HG03108 (cell line): ENCODE data around the gene USP40.
A peak's percentile ranks its signal among the peaks of the same experiment; 100 is the strongest.

Experiments used
- ATAC-seq: cut with Tn5 transposase; IDR thresholded peaks from one replicate; pipeline ENCODE4 v1.9.1; 2021; ENCODE audit warnings: moderate library complexity; ENCODE audit not compliant: unreplicated experiment

Gene USP40

GRCh38 chr2:233501198-233502076, 65.1 kb downstream of the USP40 start:
- ATAC-seq, result peak; percentile 57

- ATAC-seq, result no peak
Measured at GRCh38 chr2:233499928-233500327, 66.7 kb downstream of the USP40 start.

DNA sequence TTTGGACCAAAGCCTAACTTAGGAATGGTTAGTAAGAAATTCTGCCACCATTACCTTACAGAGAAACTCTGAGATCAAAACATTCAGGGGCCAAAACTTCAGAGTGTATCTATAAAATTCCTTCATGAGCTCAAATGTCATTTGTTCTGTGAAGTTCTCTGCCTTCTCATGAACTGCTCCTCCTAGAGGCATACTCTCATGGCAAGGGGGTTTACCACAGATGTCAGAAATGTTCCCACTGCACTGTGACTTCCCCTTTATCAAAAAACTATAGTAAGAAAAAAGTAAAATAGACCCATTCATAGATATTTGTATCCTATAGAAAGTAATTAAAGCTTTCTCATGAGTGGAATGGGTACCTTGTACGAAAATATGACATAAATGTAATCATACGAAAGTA, 68.5 kb downstream of the USP40 start:
- no peak for ATAC-seq

DNA sequence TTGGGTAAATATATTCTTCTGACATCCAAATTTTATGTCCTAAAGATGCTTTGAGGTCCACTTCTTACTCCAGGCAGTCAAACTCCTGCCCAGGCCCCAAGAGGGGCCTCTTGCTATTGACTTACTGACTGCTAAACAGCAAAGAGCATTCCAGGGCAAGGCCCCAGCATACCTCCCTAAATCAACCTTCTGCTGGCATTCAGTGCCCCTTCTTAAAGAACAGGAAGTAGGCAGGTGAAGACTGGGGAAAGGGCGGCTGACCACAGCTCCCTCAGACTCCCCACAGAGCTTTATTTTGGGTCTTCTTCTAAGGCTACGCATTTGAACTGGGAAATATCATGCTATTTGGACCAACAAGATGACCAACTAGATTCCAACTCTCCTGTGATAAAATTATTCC, 68.9 kb downstream of the USP40 start:
- ATAC-seq, result no peak

DNA sequence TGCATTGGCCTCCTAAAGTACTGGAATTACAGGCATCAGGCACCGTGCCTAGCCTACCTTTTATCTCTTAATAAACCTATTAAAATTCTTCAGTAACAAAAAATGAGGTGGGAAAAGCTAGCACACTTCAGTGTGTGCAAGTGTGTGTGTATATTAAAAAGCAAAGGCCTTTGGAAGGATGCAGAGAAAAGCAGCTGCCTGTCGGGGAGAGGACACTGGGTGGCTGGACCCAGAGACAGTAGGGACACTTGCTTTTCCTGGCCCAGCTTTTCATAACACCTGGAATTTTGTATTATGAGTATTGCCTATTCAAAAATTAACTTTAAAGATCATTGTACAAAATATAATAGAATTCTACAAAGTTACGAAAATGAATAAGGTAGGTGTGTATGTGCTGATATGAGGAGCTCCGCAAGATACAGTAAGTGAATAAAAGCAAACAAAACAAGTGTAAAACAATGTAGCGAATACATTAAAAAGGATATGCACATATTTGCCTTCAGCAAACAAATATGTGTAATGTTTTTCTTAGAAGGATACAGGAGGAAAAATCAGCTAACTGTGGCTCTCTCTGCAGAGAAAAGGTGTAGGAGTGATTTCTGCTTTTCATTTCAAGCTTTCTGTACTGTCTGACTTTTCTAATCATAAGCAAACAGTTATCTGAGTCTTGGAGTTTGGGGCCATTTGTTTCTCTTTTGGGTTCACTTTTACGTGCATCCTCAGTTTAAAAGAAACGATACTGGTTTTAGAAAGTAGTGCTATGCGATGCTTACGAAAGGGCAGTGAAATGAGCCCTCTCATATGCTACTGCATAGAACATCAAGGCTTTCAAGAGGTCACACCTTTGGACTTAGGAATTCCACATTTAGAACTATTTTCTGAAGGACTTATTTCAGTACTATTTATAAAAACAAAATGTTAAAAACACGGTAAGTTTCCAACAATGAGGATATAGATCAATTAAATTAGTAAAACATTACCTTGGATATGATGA, 70.8 kb downstream of the USP40 start:
- no peak for ATAC-seq

GRCh38 chr2:233492751-233493150, 73.8 kb downstream of the USP40 start:
- no peak for ATAC-seq

DNA sequence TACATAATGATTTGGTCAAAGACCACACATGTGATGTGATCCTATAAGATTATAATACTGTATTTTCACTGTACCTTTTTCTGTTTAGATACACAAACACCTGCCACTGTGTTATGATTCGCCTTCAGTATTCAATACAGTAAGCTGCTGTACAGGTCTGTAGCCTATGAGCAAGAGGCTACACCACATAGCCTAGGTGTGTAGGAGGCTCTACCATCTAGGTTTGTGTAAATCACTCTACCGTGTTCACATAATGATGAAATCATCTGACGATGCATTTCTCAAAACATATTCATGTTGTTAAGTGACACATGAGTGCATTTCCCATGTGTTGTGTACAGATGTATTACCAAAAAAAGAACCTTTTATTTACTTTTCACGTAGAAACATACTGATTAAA, 74.5 kb downstream of the USP40 start:
- ATAC-seq, result no peak

DNA sequence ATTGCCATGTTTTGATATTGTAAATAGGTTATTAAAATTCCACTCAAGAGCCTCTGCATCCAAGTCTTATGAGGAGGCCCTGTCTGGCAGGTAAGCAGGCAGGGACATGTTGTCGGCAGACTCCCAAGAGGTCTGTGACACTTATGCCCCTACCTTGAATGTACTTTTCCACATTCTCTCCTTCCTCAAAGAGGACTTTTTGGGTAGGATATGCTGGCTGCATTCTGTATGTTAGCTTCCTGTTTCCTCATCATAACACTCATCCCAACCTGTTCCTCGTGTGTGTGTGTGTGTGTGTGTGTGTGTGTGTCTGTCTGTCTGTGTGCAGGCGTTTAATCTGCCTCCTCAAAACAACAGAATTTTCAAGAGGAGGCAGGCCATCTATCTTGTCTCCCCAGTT, 75.3 kb downstream of the USP40 start:
- no peak for ATAC-seq

- ATAC-seq, result no peak
Measured at GRCh38 chr2:233490831-233491230, 75.8 kb downstream of the USP40 start.

GRCh38 chr2:233489666-233490065, 76.9 kb downstream of the USP40 start:
- ATAC-seq, result no peak

DNA sequence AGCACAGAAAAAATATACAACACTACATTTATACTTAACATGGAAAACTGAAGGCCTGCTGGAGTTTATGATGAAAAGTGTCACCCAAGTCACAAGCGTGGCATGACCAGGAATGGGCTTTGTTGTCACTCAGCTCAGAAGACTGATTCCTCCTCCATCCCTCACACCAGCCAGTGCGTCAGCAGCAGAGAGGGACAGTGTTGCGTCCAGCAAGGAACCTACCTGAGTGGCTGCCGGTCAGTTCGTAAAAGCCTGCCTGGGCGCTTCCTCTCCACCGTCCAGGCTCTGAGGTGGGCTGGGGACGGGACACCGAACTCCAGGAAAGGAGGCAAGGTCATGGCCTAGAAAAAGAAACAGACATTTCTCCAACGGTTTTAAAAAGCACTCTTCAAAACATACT, 77.4 kb downstream of the USP40 start:
- no peak for ATAC-seq

DNA sequence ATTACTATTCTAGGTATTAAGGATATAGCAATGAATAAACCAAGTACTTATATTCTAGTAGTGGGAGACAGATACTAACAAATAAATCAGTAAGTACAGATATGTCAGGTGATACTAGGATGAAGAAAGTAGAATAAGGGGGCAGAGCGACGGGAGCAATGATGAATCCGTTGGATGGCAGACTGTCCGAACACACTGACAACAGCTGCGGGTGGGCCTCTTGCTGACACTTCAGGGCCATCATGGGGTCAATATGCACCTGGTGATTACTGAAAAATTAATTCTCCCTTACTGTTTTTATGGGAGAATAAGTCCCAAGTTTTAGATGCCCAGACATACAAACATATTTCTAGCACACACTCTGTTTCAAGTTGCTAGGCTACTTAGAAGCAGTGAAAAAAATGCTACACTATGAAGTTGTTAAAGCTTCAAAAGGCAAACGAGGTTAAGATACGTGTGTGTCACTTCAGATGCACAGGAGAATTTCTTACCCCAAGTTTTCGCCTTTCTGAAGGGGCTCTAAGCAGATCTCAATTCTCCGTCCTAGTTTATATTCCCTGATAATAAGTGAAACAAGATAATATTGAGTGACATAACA, 78.7 kb downstream of the USP40 start:
- no peak for ATAC-seq

GRCh38 chr2:233486778-233487552, 79.6 kb downstream of the USP40 start:
- ATAC-seq, result no peak

GRCh38 chr2:233486357-233486756, 80.2 kb downstream of the USP40 start:
- ATAC-seq, result no peak

DNA sequence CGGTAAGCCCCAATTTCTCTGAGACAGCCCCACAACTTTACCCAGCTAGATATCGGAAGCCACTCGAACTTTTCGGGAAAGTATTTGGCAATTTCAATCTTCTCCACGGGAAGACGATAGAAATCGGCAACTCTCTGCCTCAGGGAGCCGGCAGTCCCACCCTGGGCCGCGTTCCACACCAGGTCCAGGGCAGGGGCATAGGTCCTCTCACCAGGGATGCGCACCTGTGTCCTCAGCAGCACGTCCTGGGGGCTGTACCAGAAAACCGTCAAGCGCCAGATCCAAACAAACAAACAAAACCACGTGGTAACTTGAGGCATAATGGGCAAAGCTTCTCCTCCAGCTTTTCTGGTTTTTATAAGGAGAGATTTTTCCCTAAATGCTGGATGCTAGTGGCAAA, 80.9 kb downstream of the USP40 start:
- no peak for ATAC-seq

DNA sequence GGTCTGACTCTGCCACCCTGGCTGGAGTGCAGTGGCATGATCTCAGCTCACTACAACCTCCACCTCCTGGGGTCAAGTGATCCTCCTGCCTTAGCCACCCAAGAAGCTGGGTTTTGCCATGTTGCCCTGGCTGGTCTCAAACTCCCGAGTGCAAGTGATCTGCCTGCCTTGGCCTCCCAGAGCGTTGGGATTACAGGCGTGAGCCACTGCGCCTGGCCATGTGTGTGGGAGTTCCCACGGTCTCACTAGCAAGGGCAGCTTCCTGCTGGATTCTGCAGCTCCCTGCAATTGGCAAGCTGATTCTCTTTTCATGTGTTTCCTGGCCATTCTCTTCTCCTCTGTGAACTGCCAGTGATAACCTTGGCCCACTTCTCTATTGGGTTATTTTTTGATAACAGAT, 84.0 kb downstream of the USP40 start:
- ATAC-seq, result no peak

DNA sequence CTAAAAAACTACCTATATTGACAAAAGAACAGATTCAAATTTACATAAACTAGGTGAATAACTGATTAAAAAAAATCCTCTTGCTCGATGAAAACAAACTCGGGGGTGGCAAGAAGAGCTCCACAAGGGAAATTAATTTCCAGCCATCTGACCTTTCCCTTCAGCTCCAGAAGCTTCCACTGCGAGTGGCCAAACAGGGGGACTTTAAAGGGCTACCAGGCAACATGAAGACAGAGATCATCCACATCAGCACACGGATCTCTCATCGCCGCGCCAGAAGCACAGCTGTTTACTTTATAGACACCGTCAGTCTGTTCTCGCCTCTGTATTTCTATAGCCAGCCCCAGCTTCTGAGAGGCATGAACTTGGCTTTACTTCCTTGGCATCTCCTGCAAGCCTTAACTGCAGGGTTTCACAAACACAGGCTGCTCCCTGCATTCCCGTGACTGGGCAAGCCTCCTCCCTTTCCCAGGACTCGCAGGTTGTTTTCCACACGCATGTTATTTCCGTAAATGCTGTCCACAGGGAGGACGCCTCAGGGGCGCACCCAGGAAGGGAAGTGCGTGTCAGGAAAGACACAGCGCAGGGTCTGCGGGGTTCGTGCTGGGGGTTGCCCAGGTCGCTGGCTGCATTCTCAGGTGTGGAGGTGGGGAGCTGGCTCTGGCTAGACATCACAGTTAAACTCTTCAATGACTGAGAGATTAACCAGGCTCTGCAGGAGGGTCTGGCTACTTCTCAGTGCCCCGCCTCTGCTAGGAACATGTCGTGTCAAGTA, 85.0 kb downstream of the USP40 start:
- no peak for ATAC-seq

- no peak for ATAC-seq
Measured at GRCh38 chr2:233480490-233481202, 85.9 kb downstream of the USP40 start.
